ENCODE data around the gene NKAIN1. TPM values are rescaled to one million over a fixed set of nuclear protein-coding genes. Genes with fewer than 3 reads are reported as not detected.

NKAIN1 gene
- total RNA-seq, 1 experiment from 2014 or later = 1.7 TPM

DNA sequence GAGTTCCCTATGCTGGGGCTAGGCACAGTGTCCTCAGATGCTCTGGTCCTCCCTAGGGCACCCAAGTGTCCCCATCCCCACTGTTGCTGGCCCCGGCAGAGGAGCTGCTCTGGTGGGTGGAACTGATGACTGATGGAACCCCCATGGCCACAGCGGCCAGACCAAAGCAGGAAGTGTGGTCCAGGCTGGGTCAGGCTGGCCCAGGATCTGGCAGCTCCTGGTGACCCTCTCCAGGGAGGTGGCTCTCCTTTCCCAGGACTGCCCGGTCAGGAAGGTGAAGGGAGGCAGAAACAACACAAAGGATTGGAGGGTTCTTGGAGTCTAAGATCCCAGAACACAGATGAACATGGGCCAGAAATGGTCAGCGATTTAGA, 1.1 kb downstream of the NKAIN1 start:
- intact Hi-C loops (cut with micrococcal nuclease; ENCODE audit: unreplicated experiment) = loop anchor here (10.0 kb wide), 1 partner anchor 54 kb away; no protein-coding TSS in a partner anchor
- no peaks in the 10 kb centered on the region for H3K9me3 ChIP-seq (ENCODE audit: control insufficient read depth, insufficient read depth, low read depth, low read length)
- no peak overlapping the region for H3K27ac ChIP-seq (ENCODE audit: low read length)
- CTCF ChIA-PET = interaction anchor here (0.6 kb wide), 1 partner anchor 79 kb away, joined by 4 read pairs; no protein-coding TSS in a partner anchor
- POLR2A ChIA-PET = no interaction called here
- no peaks in the 10 kb centered on the region for H3K36me3 ChIP-seq (ENCODE audit: control insufficient read depth, insufficient read depth, low read length)
- H3K27me3 ChIP-seq (ENCODE audit: control insufficient read depth, insufficient read depth, low read length) = peaks cover 14% of the 10 kb centered on the region
- DNase-seq (ENCODE audit: low read depth, low spot score) (no peak), ATAC-seq (peak; percentile 45)
- TF ChIP-seq, protein P1, sequence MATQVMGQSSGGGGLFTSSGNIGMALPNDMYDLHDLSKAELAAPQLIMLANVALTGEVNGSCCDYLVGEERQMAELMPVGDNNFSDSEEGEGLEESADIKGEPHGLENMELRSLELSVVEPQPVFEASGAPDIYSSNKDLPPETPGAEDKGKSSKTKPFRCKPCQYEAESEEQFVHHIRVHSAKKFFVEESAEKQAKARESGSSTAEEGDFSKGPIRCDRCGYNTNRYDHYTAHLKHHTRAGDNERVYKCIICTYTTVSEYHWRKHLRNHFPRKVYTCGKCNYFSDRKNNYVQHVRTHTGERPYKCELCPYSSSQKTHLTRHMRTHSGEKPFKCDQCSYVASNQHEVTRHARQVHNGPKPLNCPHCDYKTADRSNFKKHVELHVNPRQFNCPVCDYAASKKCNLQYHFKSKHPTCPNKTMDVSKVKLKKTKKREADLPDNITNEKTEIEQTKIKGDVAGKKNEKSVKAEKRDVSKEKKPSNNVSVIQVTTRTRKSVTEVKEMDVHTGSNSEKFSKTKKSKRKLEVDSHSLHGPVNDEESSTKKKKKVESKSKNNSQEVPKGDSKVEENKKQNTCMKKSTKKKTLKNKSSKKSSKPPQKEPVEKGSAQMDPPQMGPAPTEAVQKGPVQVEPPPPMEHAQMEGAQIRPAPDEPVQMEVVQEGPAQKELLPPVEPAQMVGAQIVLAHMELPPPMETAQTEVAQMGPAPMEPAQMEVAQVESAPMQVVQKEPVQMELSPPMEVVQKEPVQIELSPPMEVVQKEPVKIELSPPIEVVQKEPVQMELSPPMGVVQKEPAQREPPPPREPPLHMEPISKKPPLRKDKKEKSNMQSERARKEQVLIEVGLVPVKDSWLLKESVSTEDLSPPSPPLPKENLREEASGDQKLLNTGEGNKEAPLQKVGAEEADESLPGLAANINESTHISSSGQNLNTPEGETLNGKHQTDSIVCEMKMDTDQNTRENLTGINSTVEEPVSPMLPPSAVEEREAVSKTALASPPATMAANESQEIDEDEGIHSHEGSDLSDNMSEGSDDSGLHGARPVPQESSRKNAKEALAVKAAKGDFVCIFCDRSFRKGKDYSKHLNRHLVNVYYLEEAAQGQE (IDR thresholded peaks at IDR 0.05; ENCODE audit: insufficient read depth in 1 of 2, low read depth in 2 of 2, low read length in 1 of 2) = no peak
- TF ChIP-seq SIN3A (IDR thresholded peaks at IDR 0.05; ENCODE audit: borderline replicate concordance, insufficient read depth, low read depth, low read length) (no peak), POLR2AphosphoS5 (IDR thresholded peaks at IDR 0.05; ENCODE audit: low read depth, low read length) (no peak), TCF7L2 (IDR thresholded peaks at IDR 0.05; ENCODE audit: low read depth, low read length) (no peak), CTCF (IDR thresholded peaks at IDR 0.05) (no peak)
- in situ Hi-C loops (cut with HindIII; ENCODE audit: low pct_unique_long_range_greater_than_20kb, low sequenced_read_pairs) = no loop called here
- no peaks in the 10 kb centered on the region for H3K4me1 ChIP-seq (ENCODE audit: control insufficient read depth, insufficient read depth, low read length)
- no TSS peak for BruUV-seq (replicated peaks)
- peak overlapping the region; percentile 33 to 41; a peak in 3 of 4 replicates for H3K4me3 ChIP-seq (ENCODE audit: low read depth in 2 of 2, low read length in 2 of 2)

DNA sequence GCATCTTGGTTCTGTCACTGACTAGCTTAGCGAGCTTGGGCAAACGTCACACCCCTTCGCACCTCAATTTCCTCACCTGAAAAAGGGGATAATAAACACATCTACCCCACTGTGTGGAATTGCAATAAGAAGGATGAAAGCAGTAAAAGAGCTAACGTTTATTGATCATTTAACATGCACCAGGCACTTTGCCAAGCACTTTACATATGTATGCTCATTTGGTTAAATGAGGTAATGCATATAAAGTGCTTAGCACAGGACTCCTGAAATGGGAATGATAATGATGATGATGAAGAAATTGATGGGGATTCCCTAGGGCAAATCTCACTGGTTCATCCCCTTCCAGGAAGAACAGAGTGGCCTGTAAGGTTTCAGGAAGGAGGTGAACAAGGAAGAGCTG, 4.8 kb downstream of the NKAIN1 start:
- H3K27me3 ChIP-seq (ENCODE audit: control insufficient read depth, insufficient read depth, low read length) = no peaks in the 10 kb centered on the region; the same call in 1 of the 2 replicates
- no peak overlapping the region for H3K4me3 ChIP-seq (ENCODE audit: low read depth in 2 of 2, low read length in 2 of 2)
- no peak overlapping the region for H3K27ac ChIP-seq (ENCODE audit: low read length)
- CTCF ChIA-PET = no interaction called here
- DNase-seq (ENCODE audit: low read depth, low spot score) = no peak
- no peak for ATAC-seq
- H3K9me3 ChIP-seq (ENCODE audit: control insufficient read depth, insufficient read depth, low read depth, low read length) = no peaks in the 10 kb centered on the region
- BruUV-seq (replicated peaks) = no TSS peak
- intact Hi-C loops (cut with micrococcal nuclease; ENCODE audit: unreplicated experiment) (loop anchor here (10.0 kb wide), 1 partner anchor 50 kb away; no protein-coding TSS in a partner anchor), in situ Hi-C loops (cut with HindIII; ENCODE audit: low pct_unique_long_range_greater_than_20kb, low sequenced_read_pairs) (no loop called here)
- POLR2A ChIA-PET = no interaction called here
- no peaks in the 10 kb centered on the region for H3K4me1 ChIP-seq (ENCODE audit: control insufficient read depth, insufficient read depth, low read length)
- TF ChIP-seq TCF7L2 (IDR thresholded peaks at IDR 0.05; ENCODE audit: low read depth, low read length) = no peak
- no peak for TF ChIP-seq CTCF (IDR thresholded peaks at IDR 0.05)
- TF ChIP-seq, protein P1 (IDR thresholded peaks at IDR 0.05; ENCODE audit: insufficient read depth in 1 of 2, low read depth in 2 of 2, low read length in 1 of 2) = no peak
- TF ChIP-seq SIN3A (IDR thresholded peaks at IDR 0.05; ENCODE audit: borderline replicate concordance, insufficient read depth, low read depth, low read length) = no peak
- TF ChIP-seq POLR2AphosphoS5 (IDR thresholded peaks at IDR 0.05; ENCODE audit: low read depth, low read length) = no peak
- H3K36me3 ChIP-seq (ENCODE audit: control insufficient read depth, insufficient read depth, low read length) = no peaks in the 10 kb centered on the region
